GM12892 (cell line): ENCODE results near the gene CDH3.

Experiments used
- DNase-seq: peaks from one replicate; pipeline ENCODE4 v3.0.0; 2011; ENCODE audit not compliant: insufficient read length
- FAIRE-seq: peaks from 2 replicates; lab custom pipeline; 2011; peaks lifted over from hg19 to GRCh38; lab: Jason Lieb, UNC
- POLR2A ChIP-seq: IDR thresholded peaks from 2 replicates; pipeline ENCODE4 v1.6.1; 2011; ENCODE audit warnings: low read depth, low read length, control low read depth
- POLR2AphosphoS5 ChIP-seq: IDR thresholded peaks from 2 replicates; pipeline ENCODE4 v1.6.1; 2011; ENCODE audit warnings: low read depth, low read length, control low read depth
- TAF1 ChIP-seq: IDR thresholded peaks from 2 replicates; pipeline ENCODE4 v1.6.1; 2011; ENCODE audit warnings: low read depth, mild to moderate bottlenecking, control low read depth, low read length, borderline replicate concordance

The CDH3 gene

GRCh38 chr16:68652659-68653058 lies 7.5 kb downstream of the CDH3 start:
- DNase-seq (no peak), FAIRE-seq (no peak)
- TF ChIP-seq POLR2A (no peak), TAF1 (no peak), POLR2AphosphoS5 (no peak)

GRCh38 chr16:68655806-68656205 lies 10.7 kb downstream of the CDH3 start:
- no peak for FAIRE-seq

GRCh38 chr16:68656751-68657150 lies 11.6 kb downstream of the CDH3 start:
- FAIRE-seq: no peak
- TF ChIP-seq TAF1 (no peak), POLR2A (no peak), POLR2AphosphoS5 (no peak)
- no peak for DNase-seq

More at GRCh38 chr16:68655806-68656205, 10.7 kb downstream of the CDH3 start:
- TF ChIP-seq POLR2AphosphoS5: no peak
- TF ChIP-seq POLR2A: no peak
- no peak for TF ChIP-seq TAF1
- no peak for DNase-seq

- FAIRE-seq (no peak), DNase-seq (no peak)
- no peak for TF ChIP-seq POLR2AphosphoS5
- no peak for TF ChIP-seq TAF1
- no peak for TF ChIP-seq POLR2A
These were observed 13.3 kb downstream of the CDH3 start for GRCh38 chr16:68658341-68658973.

- DNase-seq: no peak
- TF ChIP-seq POLR2AphosphoS5 (no peak), POLR2A (no peak), TAF1 (no peak)
- FAIRE-seq: no peak
These were observed 13.9 kb downstream of the CDH3 start for GRCh38 chr16:68658974-68659360.

- FAIRE-seq (no peak), DNase-seq (no peak)
- no peak for TF ChIP-seq POLR2A
- TF ChIP-seq POLR2AphosphoS5: no peak
- no peak for TF ChIP-seq TAF1
These were observed 14.6 kb downstream of the CDH3 start for GRCh38 chr16:68659412-68660358.

- no peak for FAIRE-seq
- DNase-seq: no peak
- TF ChIP-seq TAF1: no peak
- TF ChIP-seq POLR2AphosphoS5: no peak
- no peak for TF ChIP-seq POLR2A
These were observed 15.3 kb downstream of the CDH3 start for GRCh38 chr16:68660359-68660795.

GRCh38 chr16:68662035-68662434 lies 16.9 kb downstream of the CDH3 start:
- FAIRE-seq (no peak), DNase-seq (no peak)
- TF ChIP-seq TAF1: no peak
- no peak for TF ChIP-seq POLR2A
- no peak for TF ChIP-seq POLR2AphosphoS5

GRCh38 chr16:68664297-68664696 lies 19.2 kb downstream of the CDH3 start:
- DNase-seq: no peak
- no peak for FAIRE-seq
- TF ChIP-seq POLR2A (no peak), TAF1 (no peak), POLR2AphosphoS5 (no peak)

GRCh38 chr16:68665501-68665900 lies 20.4 kb downstream of the CDH3 start:
- no peak for FAIRE-seq
- TF ChIP-seq POLR2A (no peak), POLR2AphosphoS5 (no peak), TAF1 (no peak)

GRCh38 chr16:68668266-68668665 lies 23.2 kb downstream of the CDH3 start:
- no peak for FAIRE-seq
- TF ChIP-seq POLR2A: no peak
- TF ChIP-seq TAF1: no peak
- no peak for TF ChIP-seq POLR2AphosphoS5
- no peak for DNase-seq

More at GRCh38 chr16:68665501-68665900, 20.4 kb downstream of the CDH3 start:
- no peak for DNase-seq

GRCh38 chr16:68676113-68676860 lies 31.2 kb downstream of the CDH3 start:
- no peak for DNase-seq
- TF ChIP-seq POLR2AphosphoS5: no peak
- TF ChIP-seq POLR2A: no peak
- TF ChIP-seq TAF1: no peak
- FAIRE-seq: peak; percentile 30
